NCI-H774 (cell line): ENCODE results near the gene ITGAX.

Experiments used
- DNase-seq: peaks from one replicate; lab custom pipeline; 2025; lab: John Stamatoyannopoulos, UW

ITGAX gene

DNA sequence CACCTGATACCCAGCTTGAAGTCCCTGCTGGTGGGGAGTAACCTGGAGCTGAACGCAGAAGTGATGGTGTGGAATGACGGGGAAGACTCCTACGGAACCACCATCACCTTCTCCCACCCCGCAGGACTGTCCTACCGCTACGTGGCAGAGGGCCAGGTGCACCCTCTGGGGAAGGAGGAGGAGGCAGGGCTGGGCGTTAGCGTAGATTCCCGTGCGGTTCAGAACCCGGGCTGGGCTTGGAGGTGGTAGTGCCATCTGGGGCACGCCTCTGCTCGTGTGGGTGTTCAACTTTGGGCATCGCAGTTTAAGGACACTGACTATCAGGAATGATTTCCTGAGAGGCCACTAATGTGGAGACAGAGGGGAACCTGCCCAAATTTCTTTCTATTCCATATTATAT lies 18.3 kb downstream of the ITGAX start:
- no peak for DNase-seq

DNA sequence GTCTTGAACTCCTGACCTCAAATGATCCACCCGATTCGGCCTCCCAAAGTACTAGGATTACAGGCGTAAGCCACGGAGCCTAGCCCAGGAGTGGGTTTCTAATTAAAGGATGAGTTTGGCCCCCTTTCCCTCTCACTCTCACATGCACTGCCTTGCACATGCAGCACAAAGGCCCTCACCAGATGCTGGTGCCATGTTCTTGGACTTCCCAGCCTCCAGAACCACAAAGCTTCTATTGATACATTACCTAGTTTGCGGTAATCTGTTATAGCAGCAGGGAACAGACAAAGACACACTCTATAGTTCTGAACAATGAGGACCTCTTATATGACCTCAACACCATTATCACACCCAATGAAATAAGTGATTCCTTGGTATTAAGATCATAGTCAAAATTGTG lies 20.3 kb downstream of the ITGAX start:
- no peak for DNase-seq

DNA sequence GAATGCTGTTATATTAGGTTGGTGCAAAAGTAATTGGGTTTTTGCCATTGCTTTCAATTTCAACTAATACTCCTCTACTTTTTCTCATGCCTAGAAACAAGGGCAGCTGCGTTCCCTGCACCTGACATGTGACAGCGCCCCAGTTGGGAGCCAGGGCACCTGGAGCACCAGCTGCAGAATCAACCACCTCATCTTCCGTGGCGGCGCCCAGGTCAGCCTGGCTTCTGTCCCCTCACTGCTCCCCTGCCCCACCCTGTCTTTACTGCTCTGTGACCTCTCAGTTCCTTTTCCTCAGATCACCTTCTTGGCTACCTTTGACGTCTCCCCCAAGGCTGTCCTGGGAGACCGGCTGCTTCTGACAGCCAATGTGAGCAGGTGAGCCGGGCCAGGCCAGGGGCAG lies 21.7 kb downstream of the ITGAX start:
- DNase-seq: no peak

DNA sequence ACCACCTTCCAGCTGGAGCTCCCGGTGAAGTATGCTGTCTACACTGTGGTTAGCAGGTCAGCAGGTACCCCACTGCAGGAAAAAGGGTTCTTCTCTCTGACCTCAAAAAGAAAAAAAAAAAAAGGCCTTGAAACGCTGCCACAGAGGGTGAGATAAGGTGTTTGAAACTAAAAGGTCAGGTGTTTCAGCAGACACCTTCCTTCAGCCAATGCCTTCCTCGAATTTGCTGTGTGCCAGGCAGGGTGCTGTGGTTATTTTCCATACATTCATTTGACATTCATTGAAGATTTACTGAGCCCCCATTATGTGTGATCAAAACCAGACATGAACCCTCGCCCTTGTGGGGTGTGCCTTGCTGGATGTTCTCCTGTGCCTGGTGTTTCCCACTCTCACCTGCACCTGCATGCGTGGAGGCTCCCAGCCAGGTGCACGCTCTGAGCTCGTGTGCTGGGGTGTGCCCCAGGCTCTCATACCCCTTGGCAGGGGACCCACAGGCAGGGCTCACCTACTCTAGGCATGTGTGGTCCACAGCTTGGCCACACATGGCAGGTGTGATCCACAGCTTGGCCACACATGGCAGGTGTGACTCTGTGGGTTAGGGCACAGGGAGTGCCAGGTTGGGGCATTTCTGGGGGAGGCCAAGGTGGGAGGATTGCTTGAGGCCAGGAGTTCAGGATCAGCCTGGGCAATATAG lies 22.4 kb downstream of the ITGAX start:
- no peak for DNase-seq

DNA sequence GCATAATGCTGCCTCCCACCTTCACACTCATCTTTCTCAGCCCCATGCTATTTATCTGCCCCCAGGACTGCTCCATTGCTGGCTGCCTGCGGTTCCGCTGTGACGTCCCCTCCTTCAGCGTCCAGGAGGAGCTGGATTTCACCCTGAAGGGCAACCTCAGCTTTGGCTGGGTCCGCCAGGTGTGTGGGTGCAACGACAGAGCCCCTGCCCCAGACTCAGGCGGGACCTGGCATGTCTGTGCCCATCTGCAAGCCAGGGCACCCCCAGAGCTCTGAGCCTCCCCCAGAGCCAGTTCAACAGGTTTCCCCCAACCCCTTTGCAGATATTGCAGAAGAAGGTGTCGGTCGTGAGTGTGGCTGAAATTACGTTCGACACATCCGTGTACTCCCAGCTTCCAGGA lies 25.2 kb downstream of the ITGAX start:
- no peak for DNase-seq

DNA sequence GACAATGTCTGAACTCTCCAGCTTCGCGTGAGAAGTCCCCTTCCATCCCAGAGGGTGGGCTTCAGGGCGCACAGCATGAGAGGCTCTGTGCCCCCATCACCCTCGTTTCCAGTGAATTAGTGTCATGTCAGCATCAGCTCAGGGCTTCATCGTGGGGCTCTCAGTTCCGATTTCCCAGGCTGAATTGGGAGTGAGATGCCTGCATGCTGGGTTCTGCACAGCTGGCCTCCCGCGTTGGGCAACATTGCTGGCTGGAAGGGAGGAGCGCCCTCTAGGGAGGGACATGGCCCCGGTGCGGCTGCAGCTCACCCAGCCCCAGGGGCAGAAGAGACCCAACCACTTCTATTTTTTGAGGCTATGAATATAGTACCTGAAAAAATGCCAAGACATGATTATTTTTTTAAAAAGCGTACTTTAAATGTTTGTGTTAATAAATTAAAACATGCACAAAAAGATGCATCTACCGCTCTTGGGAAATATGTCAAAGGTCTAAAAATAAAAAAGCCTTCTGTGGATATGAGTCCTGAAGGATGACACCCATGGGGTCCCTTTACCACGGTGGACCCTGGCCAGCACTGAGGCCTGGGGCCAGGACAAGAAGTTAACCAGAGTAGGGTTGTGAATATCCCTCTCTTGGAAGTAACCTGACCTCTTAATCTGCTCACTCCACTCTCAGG lies 27.6 kb downstream of the ITGAX start:
- peak; percentile 26 for DNase-seq

DNA sequence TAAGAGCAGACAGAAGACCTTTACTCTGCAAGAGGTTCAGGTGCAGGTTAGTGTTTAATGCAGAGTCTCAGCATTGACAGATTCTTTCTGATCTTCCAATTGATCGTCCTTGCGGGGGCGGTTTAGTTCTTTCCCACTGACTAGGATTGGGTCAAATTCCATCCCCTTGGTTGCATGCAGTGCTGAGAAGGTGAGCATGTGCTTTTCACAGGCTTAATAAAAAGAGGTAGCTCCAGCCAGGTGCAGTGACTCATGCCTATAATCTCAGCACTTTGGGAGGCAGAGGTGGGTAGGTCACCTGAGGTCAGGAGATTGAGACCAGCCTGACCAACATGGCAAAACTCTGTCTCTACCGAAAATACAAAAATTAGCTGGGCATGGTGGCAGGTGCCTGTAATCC lies 30.7 kb downstream of the ITGAX start:
- DNase-seq: no peak

DNA sequence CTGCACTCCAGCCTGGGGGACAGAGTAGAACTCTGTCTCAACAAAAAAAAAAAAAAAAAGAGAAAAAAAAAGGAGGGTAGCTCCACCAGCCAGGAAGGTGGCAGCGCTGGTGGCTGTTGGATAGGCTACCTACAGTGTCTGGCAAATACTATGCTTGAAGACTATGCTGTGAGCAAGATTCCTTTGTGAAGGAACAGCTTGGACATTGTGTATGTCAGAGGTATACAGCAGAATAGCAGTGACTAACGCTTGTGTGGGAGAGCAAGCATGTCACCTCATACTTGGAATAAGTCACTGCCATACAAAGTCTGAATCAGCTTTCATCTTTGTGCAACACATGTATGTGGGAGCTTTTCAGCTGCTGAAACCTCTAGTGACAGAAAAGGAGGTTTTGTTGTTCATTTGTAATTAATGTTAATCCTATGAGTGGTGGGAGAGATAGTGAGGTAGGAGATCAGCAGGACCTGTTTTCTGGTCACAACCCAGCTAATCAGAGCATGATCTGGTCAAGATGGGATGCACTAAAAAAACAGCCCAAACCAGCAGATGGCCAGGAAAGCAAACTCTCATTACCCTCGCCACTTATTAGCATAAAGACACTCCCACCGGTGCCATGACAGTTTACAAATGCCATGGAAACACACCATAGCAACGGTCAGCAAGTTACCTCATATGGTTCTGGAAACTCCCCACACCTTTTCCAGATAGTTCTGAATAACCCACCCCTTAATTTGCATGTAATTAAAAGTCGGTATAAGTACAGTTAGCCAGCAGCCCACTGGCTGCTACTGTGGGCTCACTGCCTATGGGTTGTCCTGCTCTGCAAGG lies 31.4 kb downstream of the ITGAX start:
- DNase-seq: peak; percentile 37

DNA sequence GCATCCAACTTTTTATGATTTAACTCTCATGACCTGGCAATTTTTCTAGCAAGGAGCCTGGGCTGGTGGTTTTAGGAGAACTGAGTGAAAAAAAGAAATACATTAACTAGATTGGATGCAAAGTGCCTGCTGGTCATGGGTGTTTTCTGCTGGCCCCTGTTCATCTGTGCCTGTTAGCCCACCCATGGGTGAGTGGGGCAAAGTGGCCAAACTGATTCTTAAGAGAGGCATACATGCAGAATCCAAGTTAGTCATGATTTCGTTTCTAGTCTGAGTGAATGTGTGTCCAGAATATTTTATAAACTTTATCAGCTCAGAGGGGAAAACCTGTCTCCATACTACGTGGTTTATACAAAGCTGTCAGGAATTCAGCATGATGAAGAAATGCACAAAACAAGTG lies 33.6 kb downstream of the ITGAX start:
- no peak for DNase-seq

DNA sequence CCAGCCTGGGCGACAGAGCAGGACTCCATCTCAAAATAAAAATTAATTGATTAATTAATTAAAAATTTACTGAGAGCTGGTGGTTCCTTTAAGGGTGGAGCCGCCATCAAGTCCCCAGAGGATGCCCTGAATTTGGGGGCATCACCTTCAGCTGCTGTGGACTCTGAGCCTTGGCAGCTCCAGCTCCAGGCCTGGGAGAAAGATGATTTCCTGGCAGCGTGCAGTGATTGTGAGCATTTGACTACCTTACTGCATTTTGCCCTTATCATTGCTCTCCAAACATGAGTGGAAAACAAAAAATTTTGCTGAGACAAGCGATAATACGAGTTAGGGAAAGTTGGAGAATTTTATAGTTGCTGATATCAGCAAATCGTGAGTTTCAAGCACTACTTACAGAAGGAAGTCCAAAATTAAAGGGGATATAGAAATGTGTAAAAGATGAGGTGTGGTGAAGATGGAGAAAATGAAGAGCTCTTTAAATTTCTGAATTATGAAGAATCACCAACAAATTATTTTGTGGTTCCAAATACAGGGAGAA lies 35.6 kb downstream of the ITGAX start:
- DNase-seq: no peak

DNA sequence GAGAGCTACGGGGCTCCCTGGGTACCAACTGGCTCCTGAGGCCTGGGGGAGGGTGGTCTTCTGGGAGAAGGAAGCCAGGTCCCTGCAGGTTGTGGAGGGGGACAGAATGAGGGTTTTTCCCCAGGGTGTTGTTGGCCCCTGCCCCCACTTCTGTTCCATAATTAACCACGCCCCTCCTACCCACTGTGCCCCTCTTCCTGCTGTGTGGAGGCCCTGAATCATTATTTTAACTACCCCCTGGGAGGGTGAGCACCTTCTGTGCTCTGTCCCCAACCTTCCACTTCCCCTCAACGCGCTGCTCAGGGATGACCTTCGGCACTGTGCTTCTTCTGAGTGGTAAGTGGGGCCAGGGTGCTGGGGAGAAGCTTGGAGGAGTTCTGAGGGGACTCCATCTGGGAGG lies 38.1 kb downstream of the ITGAX start, which contains the start of gene ITGAD:
Gene ITGAD (plus strand): TSS at position 280 of the 400 bp plus-strand sequence. CDS start 26 bp downstream, at position 306.
- DNase-seq: no peak

DNA sequence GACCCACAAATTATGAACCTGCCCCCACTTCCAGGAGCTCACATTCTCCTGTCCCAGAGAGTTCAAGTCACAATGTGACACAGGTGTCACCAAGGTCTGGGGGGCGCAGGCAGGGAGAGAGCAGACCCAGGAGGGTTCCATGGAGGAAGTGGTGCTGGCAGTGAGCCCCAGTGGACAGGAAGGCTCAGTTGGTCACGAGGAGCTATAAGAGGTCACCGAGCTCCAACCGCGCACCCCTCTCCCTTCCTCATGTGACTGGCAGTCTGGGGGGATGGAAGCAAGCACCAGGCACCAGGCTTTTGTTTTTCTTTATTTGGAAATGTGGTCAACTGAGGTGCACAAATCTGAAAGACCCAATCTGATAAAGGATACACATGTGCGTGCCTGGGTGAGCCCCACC lies 40.7 kb downstream of the ITGAX start:
- DNase-seq: no peak

DNA sequence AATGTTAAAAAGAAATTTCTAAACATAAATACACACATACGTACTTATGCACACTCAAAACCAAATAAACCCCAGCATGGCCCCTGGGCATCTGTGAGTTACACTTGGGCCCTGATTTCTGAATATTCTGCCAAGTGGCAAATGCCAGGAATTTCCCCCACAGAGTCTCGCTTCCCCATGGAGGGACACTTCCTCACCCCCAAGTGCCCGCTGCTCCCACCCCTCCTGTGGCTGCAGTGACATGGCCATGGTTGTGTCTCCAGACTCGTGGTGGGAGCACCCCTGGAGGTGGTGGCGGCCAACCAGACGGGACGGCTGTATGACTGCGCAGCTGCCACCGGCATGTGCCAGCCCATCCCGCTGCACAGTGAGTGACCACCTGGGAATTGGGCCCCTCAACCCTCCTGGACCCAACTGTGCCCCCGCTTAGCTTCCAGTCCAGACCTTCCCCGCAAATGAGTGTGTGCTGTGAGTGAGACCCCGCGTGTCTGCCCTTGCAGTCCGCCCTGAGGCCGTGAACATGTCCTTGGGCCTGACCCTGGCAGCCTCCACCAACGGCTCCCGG lies 42.2 kb downstream of the ITGAX start:
- no peak for DNase-seq

DNA sequence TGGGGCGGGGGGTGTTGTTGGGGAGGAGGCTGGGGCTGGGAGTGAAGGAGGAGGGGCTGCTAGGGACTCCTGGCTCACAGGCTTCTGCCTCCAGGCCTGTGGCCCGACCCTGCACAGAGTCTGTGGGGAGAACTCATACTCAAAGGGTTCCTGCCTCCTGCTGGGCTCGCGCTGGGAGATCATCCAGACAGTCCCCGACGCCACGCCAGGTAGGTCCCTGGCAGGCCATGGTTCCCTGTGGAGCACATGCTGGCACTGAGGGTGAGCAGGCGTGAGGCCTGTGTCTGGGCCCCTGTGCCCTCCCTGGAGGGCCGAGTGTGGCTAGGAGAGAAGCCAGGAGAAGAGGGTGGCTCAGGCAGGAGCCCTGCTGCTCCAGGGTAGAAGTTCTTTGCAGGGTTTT lies 42.7 kb downstream of the ITGAX start:
- DNase-seq: no peak

DNA sequence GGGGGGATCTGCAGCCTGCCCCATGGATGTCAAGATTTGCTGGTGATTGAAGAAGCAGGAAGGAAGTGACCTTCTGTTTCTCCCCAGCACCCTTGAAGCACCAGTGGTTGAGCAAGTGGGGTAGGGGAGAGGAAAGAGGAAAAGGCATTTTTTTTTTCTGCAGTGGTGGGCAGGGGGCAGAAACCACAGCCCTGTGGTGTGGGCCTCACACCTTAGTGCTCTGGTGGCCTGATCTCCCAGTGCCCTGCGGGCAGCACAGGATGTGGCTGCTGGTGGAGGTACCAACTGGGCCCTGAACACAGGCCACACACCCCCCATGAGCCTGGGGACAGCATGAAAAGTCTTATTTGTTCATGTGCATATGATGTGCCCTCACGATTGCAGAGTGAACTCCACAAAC lies 45.2 kb downstream of the ITGAX start:
- no peak for DNase-seq

DNA sequence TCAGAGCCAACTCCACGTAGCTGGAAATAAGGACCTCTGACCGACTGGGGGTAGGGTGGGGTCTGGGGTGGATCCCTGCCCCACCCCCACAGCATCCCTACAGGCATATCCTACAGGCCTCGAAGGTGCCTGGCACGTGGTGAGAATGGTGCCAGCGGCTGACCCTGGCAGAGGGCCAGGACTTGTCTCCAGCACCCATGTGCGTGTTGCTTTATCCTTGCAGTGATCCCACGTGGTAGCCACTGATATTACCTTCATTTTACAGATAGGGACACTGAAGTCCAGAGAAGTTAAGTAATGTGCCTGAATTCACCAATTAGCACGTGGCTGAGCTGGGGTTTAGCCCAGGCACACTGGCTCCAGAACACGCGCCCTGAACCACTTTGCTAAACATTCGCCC lies 46.5 kb downstream of the ITGAX start:
- DNase-seq: no peak

DNA sequence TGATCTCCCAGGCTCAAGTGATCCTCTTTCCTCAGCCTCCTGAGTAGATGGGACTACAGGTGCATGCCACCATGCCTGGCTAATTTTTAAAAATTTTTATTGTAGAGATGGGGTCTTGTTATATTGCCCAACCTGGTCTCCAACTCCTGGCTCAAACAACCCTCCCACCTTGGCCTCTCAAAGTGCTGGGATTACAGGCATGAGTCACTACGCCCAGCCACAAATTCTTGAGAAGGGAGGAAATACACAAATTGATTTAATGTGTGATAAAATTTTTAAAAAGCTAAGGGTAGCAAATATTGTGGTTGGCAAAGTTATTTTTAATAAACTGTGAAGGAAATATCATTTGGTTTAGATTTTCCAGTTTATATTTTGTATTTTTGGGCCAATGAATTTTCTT lies 47.7 kb downstream of the ITGAX start:
- no peak for DNase-seq

DNA sequence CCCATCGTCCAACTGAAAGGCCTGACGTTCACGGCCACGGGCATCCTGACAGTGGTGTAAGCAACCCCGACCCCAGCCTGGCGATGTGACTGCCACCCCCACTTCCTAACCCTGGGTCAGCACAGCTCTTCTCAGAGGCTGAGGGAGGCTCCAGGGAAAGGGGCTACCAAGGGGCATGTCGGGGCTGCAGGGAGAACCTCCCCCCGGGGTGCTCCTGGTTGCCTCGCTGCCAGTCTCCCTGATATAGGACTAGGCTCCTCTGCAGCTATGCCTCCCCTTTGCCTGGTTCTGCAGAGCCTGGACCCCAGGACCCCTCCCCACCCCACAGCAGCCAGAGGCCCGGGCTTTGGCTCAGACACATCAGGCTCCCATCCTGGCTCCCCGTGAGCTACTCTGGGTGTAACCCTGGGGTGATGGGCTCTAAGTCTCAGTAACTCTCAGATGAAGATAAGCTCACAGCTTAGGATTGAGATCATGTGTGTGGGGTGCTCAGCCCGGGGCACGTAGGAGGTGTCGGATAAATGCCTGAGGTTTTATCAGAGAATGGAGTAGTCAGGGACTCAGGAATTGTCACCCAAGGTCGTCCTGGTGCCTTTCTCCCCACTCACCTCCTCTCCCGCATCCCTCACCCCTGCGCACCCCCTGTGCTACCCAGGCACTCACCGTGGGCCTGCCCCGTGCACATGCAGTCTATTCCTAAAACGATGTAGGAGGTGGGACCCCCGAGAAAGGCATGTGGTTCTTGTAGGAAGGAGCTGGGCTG lies 48.8 kb downstream of the ITGAX start:
- no peak for DNase-seq

DNA sequence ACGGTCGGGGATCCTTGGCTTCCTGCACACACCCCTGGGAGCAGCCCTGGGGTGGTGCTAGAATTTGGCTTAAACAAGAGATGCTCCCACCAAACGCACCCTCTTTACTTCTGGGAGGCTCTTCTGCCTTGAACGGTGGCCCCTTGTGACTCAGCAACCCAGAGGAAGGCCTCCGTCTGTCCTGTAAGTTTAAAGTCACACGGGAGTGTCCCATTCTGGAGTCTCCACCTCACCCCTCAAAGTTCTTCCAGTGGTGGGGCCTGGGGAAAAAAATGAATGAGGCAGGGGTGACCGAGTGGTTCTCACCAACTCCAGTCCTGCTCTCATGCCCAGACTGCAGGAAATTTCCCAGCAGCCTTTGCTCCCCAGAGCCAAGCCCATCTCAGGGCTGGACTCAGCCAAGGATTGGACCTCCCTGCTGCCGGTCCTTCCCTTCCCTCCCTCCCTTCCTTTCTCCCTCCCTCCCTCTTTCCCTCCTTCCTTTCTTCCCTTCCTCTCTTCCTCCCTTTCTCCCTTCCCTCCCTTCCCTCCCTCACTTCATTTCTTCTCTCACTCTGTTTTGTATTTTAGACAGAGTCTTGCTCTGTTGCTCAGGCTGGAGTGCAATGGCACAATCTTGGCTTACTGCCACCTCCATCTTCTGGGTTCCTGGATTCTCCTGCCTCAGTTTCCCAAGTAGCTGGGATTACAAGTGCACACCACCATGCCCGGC lies 49.5 kb downstream of the ITGAX start:
- DNase-seq: peak; percentile 35

DNA sequence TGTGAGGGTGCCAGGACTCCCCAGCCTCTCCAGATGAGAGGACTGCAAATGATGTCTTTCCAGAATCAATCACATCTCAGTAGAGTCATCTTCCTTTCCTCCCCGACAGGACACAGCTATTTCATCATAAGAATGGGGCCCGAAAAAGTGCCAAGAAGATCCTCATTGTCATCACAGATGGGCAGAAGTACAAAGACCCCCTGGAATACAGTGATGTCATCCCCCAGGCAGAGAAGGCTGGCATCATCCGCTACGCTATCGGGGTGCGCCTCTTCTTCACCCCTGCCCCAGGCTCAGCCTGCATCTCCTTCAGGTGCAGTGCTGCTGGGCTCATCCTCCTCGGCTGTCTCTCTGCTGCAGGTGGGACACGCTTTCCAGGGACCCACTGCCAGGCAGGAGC lies 52.4 kb downstream of the ITGAX start:
- DNase-seq: no peak

DNA sequence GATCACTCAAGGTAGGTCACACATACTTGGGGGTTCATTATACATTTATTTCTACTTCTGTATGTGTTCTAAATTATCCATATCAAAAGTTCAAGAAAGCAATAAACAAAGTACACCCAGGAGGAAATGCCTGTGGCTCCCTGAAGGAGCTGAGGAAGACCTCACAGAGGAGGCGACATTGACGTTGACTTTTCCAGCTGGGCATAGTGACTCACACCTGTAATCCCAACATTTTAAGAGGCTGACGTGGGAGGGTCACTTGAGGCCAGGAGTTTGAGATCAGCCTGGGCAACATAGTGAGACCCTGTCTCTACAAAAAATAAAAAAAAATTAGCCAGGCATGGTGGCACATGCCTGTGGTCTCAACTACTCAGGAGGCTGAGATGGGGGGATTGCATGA lies 54.5 kb downstream of the ITGAX start:
- no peak for DNase-seq
